Stromal cell of bone marrow (primary cell): ENCODE data around the gene WDR20.
"Not testable (repeated sequence)": the region's sequence is repeated elsewhere in the genome, so short reads cannot be mapped to it uniquely, and the experiment has no call there.

Source experiments
- DNase-seq: peaks from one replicate; pipeline ENCODE4 v3.0.0-alpha.2; 2012; ENCODE audit warnings: low read depth

The WDR20 gene

GRCh38 chr14:102139286-102140026 is at the start of gene WDR20:
TSS of gene WDR20 (plus strand) at chr14:102139897. CDS start at chr14:102139924, 27 bp downstream.
- peak; percentile 90 for DNase-seq

GRCh38 chr14:102090713-102091112 is 49.0 kb upstream of the WDR20 start:
- no peak for DNase-seq

GRCh38 chr14:102092806-102093205 is 46.9 kb upstream of the WDR20 start:
- DNase-seq = no peak

- DNase-seq = no peak
Measured at GRCh38 chr14:102094101-102094500, 45.6 kb upstream of the WDR20 start.

- no peak for DNase-seq
Measured at GRCh38 chr14:102095231-102095870, 44.3 kb upstream of the WDR20 start.

- DNase-seq = no peak
Measured at GRCh38 chr14:102095871-102096568, 43.7 kb upstream of the WDR20 start.

- peak; percentile 66 for DNase-seq
Measured at GRCh38 chr14:102096569-102097188, 43.0 kb upstream of the WDR20 start.

GRCh38 chr14:102097441-102098135 is 42.1 kb upstream of the WDR20 start:
- no peak for DNase-seq

- DNase-seq = no peak
Measured at GRCh38 chr14:102103062-102103695, 36.5 kb upstream of the WDR20 start.

GRCh38 chr14:102105369-102105768 is 34.3 kb upstream of the WDR20 start:
- DNase-seq = no peak

- DNase-seq = not testable (repeated sequence)
Measured at GRCh38 chr14:102109332-102109731, 30.4 kb upstream of the WDR20 start.

GRCh38 chr14:102111101-102111500 is 28.6 kb upstream of the WDR20 start:
- no peak for DNase-seq

- no peak for DNase-seq
Measured at GRCh38 chr14:102116361-102117180, 23.1 kb upstream of the WDR20 start.

- no peak for DNase-seq
Measured at GRCh38 chr14:102117852-102118251, 21.8 kb upstream of the WDR20 start.

- DNase-seq = no peak
Measured at GRCh38 chr14:102120888-102121287, 18.8 kb upstream of the WDR20 start.

GRCh38 chr14:102121567-102121966 is 18.1 kb upstream of the WDR20 start:
- no peak for DNase-seq

- no peak for DNase-seq
Measured at GRCh38 chr14:102124419-102124818, 15.3 kb upstream of the WDR20 start.

- DNase-seq = no peak
Measured at GRCh38 chr14:102125546-102125945, 14.2 kb upstream of the WDR20 start.

GRCh38 chr14:102126807-102127455 is 12.8 kb upstream of the WDR20 start:
- no peak for DNase-seq

- no peak for DNase-seq
Measured at GRCh38 chr14:102131741-102132140, 8.0 kb upstream of the WDR20 start.
